ENCODE data around the gene PPP1R3D.

The PPP1R3D gene

DNA sequence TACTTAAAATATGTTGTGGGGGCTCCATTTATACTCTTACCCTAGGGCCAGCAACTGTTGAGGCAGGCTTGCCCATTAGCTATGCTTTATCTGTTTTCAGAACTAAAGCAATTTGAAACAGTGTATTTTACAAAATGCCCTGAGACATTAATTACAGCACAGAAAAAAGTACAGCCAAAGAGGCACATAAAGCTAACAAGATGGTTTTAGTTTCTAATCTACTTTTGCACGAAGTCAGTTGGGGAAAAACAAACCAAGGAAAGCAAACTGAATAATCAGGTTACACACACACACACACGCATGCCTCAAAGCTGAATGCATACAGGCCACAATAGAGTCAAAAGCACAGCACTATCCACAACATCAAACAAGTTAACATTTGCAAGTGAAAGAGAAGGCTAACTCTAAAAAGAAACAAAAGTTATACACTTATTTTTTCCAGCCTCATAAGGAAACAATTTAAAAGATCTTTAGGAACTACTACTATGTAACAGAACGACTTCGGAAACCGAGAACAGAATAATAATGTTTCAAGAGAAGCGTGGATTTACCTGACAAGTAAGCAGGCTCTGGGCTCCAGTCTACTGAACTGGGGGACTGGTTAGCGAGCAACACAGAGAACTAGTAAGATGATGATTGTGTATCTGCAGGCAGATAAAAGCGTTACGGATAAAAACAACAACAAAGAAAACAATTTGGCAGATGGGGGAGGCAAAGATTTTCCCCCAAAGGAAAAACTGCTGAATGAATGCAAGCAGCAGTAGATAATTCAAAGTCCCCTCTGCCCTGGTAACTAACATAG lies 8.4 kb downstream of the PPP1R3D start:
- TF ChIP-seq, protein P1, sequence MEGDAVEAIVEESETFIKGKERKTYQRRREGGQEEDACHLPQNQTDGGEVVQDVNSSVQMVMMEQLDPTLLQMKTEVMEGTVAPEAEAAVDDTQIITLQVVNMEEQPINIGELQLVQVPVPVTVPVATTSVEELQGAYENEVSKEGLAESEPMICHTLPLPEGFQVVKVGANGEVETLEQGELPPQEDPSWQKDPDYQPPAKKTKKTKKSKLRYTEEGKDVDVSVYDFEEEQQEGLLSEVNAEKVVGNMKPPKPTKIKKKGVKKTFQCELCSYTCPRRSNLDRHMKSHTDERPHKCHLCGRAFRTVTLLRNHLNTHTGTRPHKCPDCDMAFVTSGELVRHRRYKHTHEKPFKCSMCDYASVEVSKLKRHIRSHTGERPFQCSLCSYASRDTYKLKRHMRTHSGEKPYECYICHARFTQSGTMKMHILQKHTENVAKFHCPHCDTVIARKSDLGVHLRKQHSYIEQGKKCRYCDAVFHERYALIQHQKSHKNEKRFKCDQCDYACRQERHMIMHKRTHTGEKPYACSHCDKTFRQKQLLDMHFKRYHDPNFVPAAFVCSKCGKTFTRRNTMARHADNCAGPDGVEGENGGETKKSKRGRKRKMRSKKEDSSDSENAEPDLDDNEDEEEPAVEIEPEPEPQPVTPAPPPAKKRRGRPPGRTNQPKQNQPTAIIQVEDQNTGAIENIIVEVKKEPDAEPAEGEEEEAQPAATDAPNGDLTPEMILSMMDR (IDR thresholded peaks at IDR 0.05; ENCODE audit: low read depth, low read length, missing control alignments), result no peak
- H3K4me3 ChIP-seq (ENCODE audit: low read depth, low read length), result no peak overlapping the region
- no peak for DNase-seq
- H3K27me3 ChIP-seq (replicated peaks), result no peaks in the 10 kb centered on the region
- in situ Hi-C loops (cut with HindIII; ENCODE audit: low pct_ligation_motif_present, low sequenced_read_pairs), result no loop called here
- no peak overlapping the region for H3K27ac ChIP-seq
- H3K36me3 ChIP-seq (replicated peaks), result no peaks in the 10 kb centered on the region

DNA sequence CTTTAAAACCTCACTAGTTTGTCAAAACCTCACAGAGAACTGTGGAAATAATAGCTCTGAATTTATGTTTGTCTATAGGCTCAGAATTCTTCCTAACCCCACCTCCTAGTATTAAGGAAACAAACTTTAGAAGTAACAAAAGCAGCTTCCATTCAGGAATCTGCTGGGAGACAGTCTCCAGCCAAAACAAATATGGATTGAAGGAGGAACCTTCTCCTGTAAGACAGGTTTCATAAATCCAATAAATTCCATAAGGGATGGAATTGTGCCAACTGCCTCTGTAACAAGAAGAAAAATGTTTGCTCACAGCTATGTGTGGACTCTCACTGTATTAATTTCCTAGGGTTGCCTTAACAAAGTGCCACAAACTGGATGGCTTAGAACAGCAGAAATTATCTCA lies 14.2 kb downstream of the PPP1R3D start:
- Histone ChIP-seq H3K36me3 (replicated peaks) (no peaks in the 10 kb centered on the region), H3K4me3 (ENCODE audit: low read depth, low read length) (no peak overlapping the region), H3K27ac (no peak overlapping the region), H3K27me3 (replicated peaks) (no peaks in the 10 kb centered on the region)
- DNase-seq, result no peak
- in situ Hi-C loops (cut with HindIII; ENCODE audit: low pct_ligation_motif_present, low sequenced_read_pairs), result no loop called here
- TF ChIP-seq, protein P1 (IDR thresholded peaks at IDR 0.05; ENCODE audit: low read depth, low read length, missing control alignments), result no peak

DNA sequence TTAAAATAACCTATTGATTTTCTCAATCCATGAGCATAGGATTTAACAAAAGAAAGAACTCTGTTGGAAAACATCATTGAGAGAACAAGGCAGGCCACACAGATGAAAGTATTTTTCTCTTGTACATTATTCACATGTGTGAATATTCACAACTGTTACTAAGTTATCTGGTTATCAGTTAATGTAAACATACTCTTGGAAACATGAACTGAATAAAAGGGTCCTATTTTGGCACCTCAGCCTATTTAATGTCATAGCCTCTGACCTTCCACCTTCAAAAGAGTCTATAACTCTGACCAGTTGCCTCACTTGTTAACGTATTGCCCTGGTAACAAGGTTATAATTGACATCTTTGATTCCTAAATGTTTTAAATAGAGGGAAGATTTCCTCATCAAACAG lies 14.7 kb downstream of the PPP1R3D start:
- DNase-seq, result no peak
- Histone ChIP-seq H3K36me3 (replicated peaks) (no peaks in the 10 kb centered on the region), H3K27me3 (replicated peaks) (no peaks in the 10 kb centered on the region), H3K27ac (no peak overlapping the region), H3K4me3 (ENCODE audit: low read depth, low read length) (no peak overlapping the region)
- TF ChIP-seq, protein P1 (IDR thresholded peaks at IDR 0.05; ENCODE audit: low read depth, low read length, missing control alignments), result no peak
- in situ Hi-C loops (cut with HindIII; ENCODE audit: low pct_ligation_motif_present, low sequenced_read_pairs), result no loop called here

DNA sequence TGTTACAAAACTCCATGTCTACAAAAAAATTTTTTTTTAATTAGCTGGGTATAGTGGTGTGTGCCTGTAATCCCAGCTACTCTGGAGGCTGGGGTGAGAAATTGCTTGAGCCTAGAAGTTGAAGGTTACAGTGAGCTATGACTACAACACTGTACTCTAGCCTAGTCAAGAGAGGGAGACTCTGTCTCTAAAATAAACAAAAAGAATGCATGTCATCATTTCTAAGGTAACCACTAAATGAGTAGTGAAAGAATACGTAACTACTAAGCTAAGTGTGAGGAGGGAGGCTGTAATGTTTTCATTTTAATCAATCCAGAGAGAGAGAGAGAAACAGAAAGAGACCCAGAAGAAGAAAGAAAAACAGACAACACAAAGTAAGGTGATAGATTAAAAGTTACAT lies 16.6 kb downstream of the PPP1R3D start:
- no peak overlapping the region for H3K4me3 ChIP-seq (ENCODE audit: low read depth, low read length)
- in situ Hi-C loops (cut with HindIII; ENCODE audit: low pct_ligation_motif_present, low sequenced_read_pairs), result no loop called here
- DNase-seq, result no peak
- H3K27ac ChIP-seq, result no peak overlapping the region
- TF ChIP-seq, protein P1 (IDR thresholded peaks at IDR 0.05; ENCODE audit: low read depth, low read length, missing control alignments), result no peak
- no peaks in the 10 kb centered on the region for H3K36me3 ChIP-seq (replicated peaks)
- no peaks in the 10 kb centered on the region for H3K27me3 ChIP-seq (replicated peaks)

DNA sequence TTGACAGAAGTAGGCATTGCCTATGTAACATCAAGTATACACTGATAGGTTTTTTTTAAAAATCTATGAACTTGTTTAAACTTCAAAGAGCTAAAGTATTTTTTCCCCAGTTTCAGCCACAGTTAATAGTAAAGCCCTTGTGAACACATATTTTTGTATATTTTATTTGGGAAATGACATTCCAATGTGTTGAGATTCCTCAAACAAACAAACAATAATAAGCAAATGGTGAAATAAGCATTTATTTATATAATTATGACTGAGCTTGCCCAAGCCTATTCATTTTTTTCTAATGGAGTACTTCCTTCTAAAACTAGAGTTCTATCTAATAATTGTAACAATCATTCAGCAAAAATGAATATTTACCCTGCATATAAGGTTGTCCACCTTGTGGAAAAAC lies 19.2 kb downstream of the PPP1R3D start:
- in situ Hi-C loops (cut with HindIII; ENCODE audit: low pct_ligation_motif_present, low sequenced_read_pairs), result no loop called here
- Histone ChIP-seq H3K4me3 (ENCODE audit: low read depth, low read length) (no peak overlapping the region), H3K36me3 (replicated peaks) (no peaks in the 10 kb centered on the region), H3K27ac (no peak overlapping the region), H3K27me3 (replicated peaks) (no peaks in the 10 kb centered on the region)
- no peak for DNase-seq
- TF ChIP-seq, protein P1 (IDR thresholded peaks at IDR 0.05; ENCODE audit: low read depth, low read length, missing control alignments), result no peak

DNA sequence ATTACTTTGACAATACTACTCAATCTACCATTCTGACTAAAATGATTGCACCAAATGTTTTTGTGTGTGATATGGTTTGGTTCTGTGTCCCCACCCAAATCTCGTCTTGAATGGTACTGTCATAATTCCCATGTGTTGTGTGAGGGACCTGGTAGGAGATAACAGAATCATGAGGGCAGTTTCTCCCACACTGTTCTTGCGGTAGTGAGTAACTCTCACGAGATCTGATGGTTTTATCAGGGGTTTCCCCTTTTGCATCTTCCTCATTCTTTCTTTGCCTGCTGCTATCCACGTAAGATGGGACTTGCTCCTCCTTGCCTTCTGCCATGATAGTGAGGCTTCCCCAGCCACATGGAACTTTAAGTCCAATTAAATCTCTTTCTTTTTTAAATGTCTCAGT lies 27.5 kb downstream of the PPP1R3D start:
- DNase-seq, result no peak
- Histone ChIP-seq H3K27me3 (replicated peaks) (no peaks in the 10 kb centered on the region), H3K27ac (no peak overlapping the region), H3K4me3 (ENCODE audit: low read depth, low read length) (no peak overlapping the region), H3K36me3 (replicated peaks) (no peaks in the 10 kb centered on the region)
- in situ Hi-C loops (cut with HindIII; ENCODE audit: low pct_ligation_motif_present, low sequenced_read_pairs), result no loop called here
- TF ChIP-seq, protein P1 (IDR thresholded peaks at IDR 0.05; ENCODE audit: low read depth, low read length, missing control alignments), result no peak
